Measurements from ENCODE around the gene CDR2L. TPM values are rescaled to one million over a fixed set of nuclear protein-coding genes. Genes with fewer than 3 reads are reported as not detected.

The CDR2L gene
- total RNA-seq, 4 donors from 2014 or later, result 14.6 to 36.7 (median 24.3) TPM

- no peak for DNase-seq (ENCODE audit: extremely low spot score)
- Histone ChIP-seq H3K9me3 (no peaks in the 10 kb centered on the region), H3K4me3 (no peak overlapping the region), H3K36me3 (peaks cover 0 to 25% (median 19%) of the 10 kb centered on the region in 4 donors), H3K27ac (replicated peaks in 1 of 4) (no peak overlapping the region), H3K27me3 (peaks cover 0 to 43% (median 0%) of the 10 kb centered on the region in 4 donors), H3K4me1 (no peaks in the 10 kb centered on the region)
- WGBS, result 67% methylated on average over 22 of the region's 24 CpGs
- intact Hi-C loops (cut with DNase I), result loop anchor here (10.0 kb wide), 1 partner anchor 158 kb away; no protein-coding TSS in a partner anchor
- TF ChIP-seq EP300 (IDR thresholded peaks at IDR 0.05) (no peak), POLR2AphosphoS5 (IDR thresholded peaks at IDR 0.05) (no peak), POLR2A (IDR thresholded peaks at IDR 0.05; ENCODE audit: low read depth) (no peak), CTCF (IDR thresholded peaks at IDR 0.05) (no peak)
These were observed 34.9 kb upstream of the CDR2L start for GRCh38 chr17:74952431-74953133.

GRCh38 chr17:74953134-74953687 is 34.2 kb upstream of the CDR2L start:
- no peak overlapping the region for H3K4me3 ChIP-seq
- H3K4me1 ChIP-seq, result no peaks in the 10 kb centered on the region
- peaks cover 0 to 39% (median 0%) of the 10 kb centered on the region in 4 donors for H3K27me3 ChIP-seq
- no peak for TF ChIP-seq POLR2AphosphoS5 (IDR thresholded peaks at IDR 0.05)
- no peak for TF ChIP-seq CTCF (IDR thresholded peaks at IDR 0.05)
- no peak for TF ChIP-seq POLR2A (IDR thresholded peaks at IDR 0.05; ENCODE audit: low read depth)
- TF ChIP-seq EP300 (IDR thresholded peaks at IDR 0.05), result no peak
- peaks cover 0 to 25% (median 19%) of the 10 kb centered on the region in 4 donors for H3K36me3 ChIP-seq
- 87% methylated on average over 3 of the region's 11 CpGs for whole genome bisulfite sequencing
- no peak overlapping the region for H3K27ac ChIP-seq (replicated peaks in 1 of 4)
- no peak for DNase-seq (ENCODE audit: extremely low spot score)
- no peaks in the 10 kb centered on the region for H3K9me3 ChIP-seq
- intact Hi-C loops (cut with DNase I), result loop anchor here (10.0 kb wide), 1 partner anchor 158 kb away; no protein-coding TSS in a partner anchor

GRCh38 chr17:74954115-74954514 is 33.3 kb upstream of the CDR2L start:
- WGBS, result 92% methylated on average over 7 of the region's 15 CpGs
- intact Hi-C loops (cut with DNase I), result loop anchor here (10.0 kb wide), 1 partner anchor 159 kb away; no protein-coding TSS in a partner anchor

GRCh38 chr17:74954665-74955421 is 32.6 kb upstream of the CDR2L start:
- Histone ChIP-seq H3K9me3 (no peaks in the 10 kb centered on the region), H3K4me3 (no peak overlapping the region), H3K27me3 (peaks cover 0 to 35% (median 0%) of the 10 kb centered on the region in 4 donors), H3K27ac (replicated peaks in 1 of 4) (no peak overlapping the region), H3K4me1 (no peaks in the 10 kb centered on the region), H3K36me3 (peaks cover 0 to 25% (median 19%) of the 10 kb centered on the region in 4 donors)
- intact Hi-C loops (cut with DNase I), result loop anchor here (5.0 to 10.0 kb wide), 2 partner anchors 33 to 160 kb away; partner anchors contain the start of genes OTOP2 and USH1G
- WGBS, result 64% methylated on average over 13 of the region's 13 CpGs
- no peak for TF ChIP-seq POLR2A (IDR thresholded peaks at IDR 0.05; ENCODE audit: low read depth)
- TF ChIP-seq POLR2AphosphoS5 (IDR thresholded peaks at IDR 0.05), result no peak
- no peak for TF ChIP-seq CTCF (IDR thresholded peaks at IDR 0.05)
- no peak for TF ChIP-seq EP300 (IDR thresholded peaks at IDR 0.05)
- DNase-seq (ENCODE audit: extremely low spot score), result no peak

More at GRCh38 chr17:74954115-74954514, 33.3 kb upstream of the CDR2L start:
- no peak overlapping the region for H3K4me3 ChIP-seq
- TF ChIP-seq EP300 (IDR thresholded peaks at IDR 0.05) (no peak), CTCF (IDR thresholded peaks at IDR 0.05) (no peak), POLR2AphosphoS5 (IDR thresholded peaks at IDR 0.05) (no peak), POLR2A (IDR thresholded peaks at IDR 0.05; ENCODE audit: low read depth) (no peak)
- H3K4me1 ChIP-seq, result no peaks in the 10 kb centered on the region
- H3K9me3 ChIP-seq, result no peaks in the 10 kb centered on the region
- peaks cover 0 to 41% (median 0%) of the 10 kb centered on the region in 4 donors for H3K27me3 ChIP-seq
- no peak for DNase-seq (ENCODE audit: extremely low spot score)
- no peak overlapping the region for H3K27ac ChIP-seq (replicated peaks in 1 of 4)
- H3K36me3 ChIP-seq, result peaks cover 0 to 25% (median 19%) of the 10 kb centered on the region in 4 donors
